CD14-positive monocyte (primary cell): ENCODE data around the gene FHIT. TPM values are rescaled to one million over a fixed set of nuclear protein-coding genes. Genes with fewer than 3 reads are reported as not detected.

Experiments
- DNase-seq, 3 donors: peaks; one replicate each; pipeline ENCODE4 v3.0.0-alpha.2; 2011 to 2022
- H2AFZ ChIP-seq: 2 replicates; pipeline ENCODE4 v1.6.0; 2012; ENCODE audit warnings: mild to moderate bottlenecking, low read depth, low read length, inconsistent platforms; ENCODE audit not compliant: insufficient read depth, poor library complexity, severe bottlenecking
- H3K27ac ChIP-seq, 2 donors: 1 replicate in 1 of 2; 2 replicates in 1 of 2; pipeline ENCODE4 v1.5.1; 2012 to 2013; ENCODE audit warnings: low read length in 2 of 2, control low read depth in 1 of 2, inconsistent platforms in 1 of 2, low read depth in 1 of 2, mild to moderate bottlenecking in 1 of 2
- H3K27me3 ChIP-seq, 2 donors: one replicate each; pipeline versions ENCODE4 v1.6.0 to v1.6.1; 2011 to 2013; ENCODE audit warnings: low read length in 2 of 2; ENCODE audit not compliant: control insufficient read depth in 2 of 2, insufficient read depth in 2 of 2
- H3K36me3 ChIP-seq, 2 donors: replicated peaks in 1 of 2; 1 replicate in 1 of 2; 2 replicates in 1 of 2; pipeline versions ENCODE4 v1.5.1 to v1.6.1; 2012 to 2013; ENCODE audit warnings: low read length in 2 of 2, control low read depth in 1 of 2, inconsistent platforms in 1 of 2, mild to moderate bottlenecking in 1 of 2; ENCODE audit not compliant: insufficient read depth in 2 of 2, control insufficient read depth in 1 of 2
- H3K4me1 ChIP-seq, 2 donors: 1 replicate in 1 of 2; 2 replicates in 1 of 2; pipeline versions ENCODE4 v1.5.1 to v1.6.1; 2012 to 2013; ENCODE audit warnings: low read length in 2 of 2, control low read depth in 1 of 2, inconsistent platforms in 1 of 2, mild to moderate bottlenecking in 1 of 2, moderate library complexity in 1 of 2; ENCODE audit not compliant: insufficient read depth in 2 of 2, control insufficient read depth in 1 of 2
- H3K4me2 ChIP-seq: replicated peaks from 2 replicates; pipeline ENCODE3; 2012; ENCODE audit warnings: low read length, moderate library complexity, mild to moderate bottlenecking; ENCODE audit not compliant: poor library complexity, severe bottlenecking; ENCODE audit errors: extremely low read depth
- H3K4me3 ChIP-seq, 3 experiments: fragments of 200-600 bp in 1 of 3; sonication (generic) in 1 of 3; replicated peaks in 1 of 3; 1 replicate in 2 of 3; 2 replicates in 1 of 3; pipeline ENCODE4 v1.5.1; 2011 to 2013; ENCODE audit warnings: low read length in 3 of 3, mild to moderate bottlenecking in 3 of 3, control low read depth in 2 of 3, low read depth in 2 of 3, inconsistent platforms in 1 of 3, moderate library complexity in 1 of 3
- H3K79me2 ChIP-seq: 2 replicates; pipeline ENCODE4 v1.6.0; 2012; ENCODE audit warnings: mild to moderate bottlenecking, control low read depth, inconsistent platforms, low read length, moderate library complexity; ENCODE audit not compliant: insufficient read depth
- H3K9ac ChIP-seq: 2 replicates; pipeline ENCODE4 v1.6.0; 2017; ENCODE audit warnings: low read length, mild to moderate bottlenecking; ENCODE audit not compliant: insufficient read depth, poor library complexity, severe bottlenecking
- H3K9me3 ChIP-seq, 2 donors: replicated peaks in 1 of 2; 1 replicate in 1 of 2; 2 replicates in 1 of 2; pipeline versions ENCODE4 v1.5.1 to v1.6.1; 2012 to 2013; ENCODE audit warnings: low read length in 2 of 2, control low read depth in 1 of 2; ENCODE audit not compliant: control insufficient read depth in 1 of 2, insufficient read depth in 1 of 2
- H4K20me1 ChIP-seq: 2 replicates; pipeline ENCODE4 v1.6.0; 2012; ENCODE audit warnings: mild to moderate bottlenecking, low read length, control low read depth, moderate library complexity; ENCODE audit not compliant: insufficient read depth
- H3K27ac Mint-ChIP-seq, 7 donors: one replicate each; pipeline ENCODE4 v1.8.0; 2020; ENCODE audit warnings: mild to moderate bottlenecking in 7 of 7, mixed read lengths in 7 of 7, moderate library complexity in 6 of 7, inconsistent platforms in 2 of 7
- H3K27me3 Mint-ChIP-seq, 3 donors: one replicate each; pipeline ENCODE4 v1.8.0; 2021 to 2022; ENCODE audit warnings: low read depth in 3 of 3, mild to moderate bottlenecking in 3 of 3, mixed read lengths in 3 of 3, moderate library complexity in 3 of 3, inconsistent platforms in 1 of 3
- H3K36me3 Mint-ChIP-seq, 2 donors: one replicate each; pipeline ENCODE4 v1.8.0; 2020; ENCODE audit warnings: mixed read lengths in 2 of 2, inconsistent platforms in 1 of 2, mild to moderate bottlenecking in 1 of 2
- H3K4me1 Mint-ChIP-seq: one replicate; pipeline ENCODE4 v1.8.0; 2020; ENCODE audit warnings: mild to moderate bottlenecking, mixed read lengths
- H3K4me3 Mint-ChIP-seq, 2 donors: one replicate each; pipeline ENCODE4 v1.8.0; 2020; ENCODE audit warnings: mild to moderate bottlenecking in 2 of 2, mixed read lengths in 2 of 2, moderate library complexity in 1 of 2
- H3K9me3 Mint-ChIP-seq, 7 donors: one replicate each; pipeline ENCODE4 v1.8.0; 2020 to 2022; ENCODE audit warnings: mixed read lengths in 7 of 7, mild to moderate bottlenecking in 6 of 7, moderate library complexity in 6 of 7, inconsistent platforms in 2 of 7
- CTCF ChIP-seq: fragments of 200-600 bp; IDR thresholded peaks from one replicate; pipeline ENCODE4 v1.8.0; 2022; ENCODE audit warnings: antibody characterized with exemption, mild to moderate bottlenecking
- WGBS: methylation state at CpG from one replicate; pipeline ENCODE4 v1.1.5; 2013; ENCODE audit warnings: missing lambda C conversion rate; ENCODE audit not compliant: insufficient coverage; 5-methylcytosine and 5-hydroxymethylcytosine counted together
- intact Hi-C, 2 donors: fragments of 100-400 bp; cut with micrococcal nuclease; formaldehyde crosslinking; loops; one replicate each; pipeline versions ENCODE4 v1.15.0 to v1.15.1; 2023
- polyA plus RNA-seq, 3 donors: library from polyadenylated mRNA; depleted of rRNA in 1 of 3; unstranded in 2 of 3; stranded (reverse) in 1 of 3; fragments of 300-500 nt in 2 of 3; fragments of >200 nt in 1 of 3; fragmentation: Illumina TruSeq in 2 of 3; gene quantifications; 1 replicate in 2 of 3; 2 replicates in 1 of 3; pipeline ENCODE4 v1.2.3, GENCODE V29; 2012 to 2021

Gene FHIT
- polyA plus RNA-seq, 3 donors = 1.7 to 3.4 (median 3.2) TPM

DNA sequence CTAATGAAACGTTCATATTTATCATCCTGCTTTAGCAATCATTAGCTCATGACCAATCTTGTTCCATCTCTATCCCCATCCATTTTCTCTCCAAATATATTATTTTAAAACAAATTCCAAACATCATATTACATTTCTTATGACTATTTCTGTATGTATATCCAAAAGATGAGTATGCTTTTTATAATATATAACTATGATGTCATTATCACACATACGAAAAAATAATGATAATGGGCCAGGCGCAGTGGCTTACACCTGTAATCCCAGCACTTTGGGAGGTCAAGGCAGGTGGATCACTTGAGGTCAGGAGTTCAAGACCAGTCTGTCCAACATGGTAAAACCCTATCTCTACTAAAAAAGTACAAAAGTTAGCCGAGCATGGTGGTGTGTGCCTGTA, 280.4 kb downstream of the FHIT start:
- Mint-ChIP-seq H3K27ac (no peak overlapping the region), H3K4me1 (no peaks in the 10 kb centered on the region), H3K36me3 (peaks cover 0 to 1% of the 10 kb centered on the region in 2 donors), H3K9me3 (peaks cover 6 to 23% (median 16%) of the 10 kb centered on the region in 7 donors), H3K4me3 (no peak overlapping the region), H3K27me3 (no peaks in the 10 kb centered on the region)
- Histone ChIP-seq H3K27ac (no peak overlapping the region), H4K20me1 (no peaks in the 10 kb centered on the region), H3K79me2 (no peaks in the 10 kb centered on the region), H3K9me3 (peaks cover 7 to 14% of the 10 kb centered on the region in 2 donors), H3K27me3 (no peaks in the 10 kb centered on the region), H3K4me3 (no peak overlapping the region), H3K36me3 (no peaks in the 10 kb centered on the region), H3K4me1 (no peaks in the 10 kb centered on the region), H3K9ac (no peak overlapping the region), H2AFZ (no peak overlapping the region), H3K4me2 (no peak overlapping the region)
- no CpG with 5 or more reads among the region's 4 CpGs for WGBS
- TF ChIP-seq CTCF = no peak
- intact Hi-C loops = no loop called here
- DNase-seq = no peak

DNA sequence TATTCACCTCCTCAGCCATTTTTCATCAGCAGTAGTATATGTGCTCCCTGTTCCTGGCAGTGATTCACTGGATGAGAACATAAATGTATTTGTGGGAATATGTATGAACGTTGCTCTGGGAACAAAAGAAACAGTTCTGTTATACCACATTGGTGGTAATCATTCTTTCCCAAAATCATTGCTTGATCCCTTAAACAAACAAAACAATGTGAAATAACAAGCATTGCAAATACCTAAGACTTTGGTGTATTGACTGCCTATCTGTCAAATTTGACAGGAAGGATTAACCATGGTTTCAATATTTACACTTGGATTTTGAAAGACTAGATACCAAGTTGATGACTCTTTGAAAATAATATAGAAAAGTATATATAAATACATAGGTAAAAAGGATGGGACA, 284.1 kb downstream of the FHIT start:
- Histone ChIP-seq H3K4me3 (no peak overlapping the region), H2AFZ (no peak overlapping the region), H3K9me3 (peaks cover 7 to 17% of the 10 kb centered on the region in 2 donors), H3K27ac (no peak overlapping the region), H4K20me1 (no peaks in the 10 kb centered on the region), H3K36me3 (no peaks in the 10 kb centered on the region), H3K4me2 (no peak overlapping the region), H3K9ac (no peak overlapping the region), H3K27me3 (no peaks in the 10 kb centered on the region), H3K4me1 (no peaks in the 10 kb centered on the region), H3K79me2 (no peaks in the 10 kb centered on the region)
- Mint-ChIP-seq H3K4me3 (no peak overlapping the region), H3K9me3 (peaks cover 13 to 38% (median 29%) of the 10 kb centered on the region in 7 donors), H3K4me1 (no peaks in the 10 kb centered on the region), H3K27me3 (peaks cover 0 to 2% (median 0%) of the 10 kb centered on the region in 3 donors), H3K27ac (no peak overlapping the region), H3K36me3 (no peaks in the 10 kb centered on the region)
- TF ChIP-seq CTCF = no peak
- no CpG with 5 or more reads among the region's 1 CpG for WGBS
- intact Hi-C loops = no loop called here
- DNase-seq = no peak
